HepG2 (cell line): ENCODE results near the gene CENPO.
A peak's percentile ranks its signal among the peaks of the same experiment; 100 is the strongest.

ENCODE experiments used
- EZH2 ChIP-seq: conservative IDR thresholded peaks from 2 replicates; pipeline ENCODE4 v1.6.1; 2012; ENCODE audit warnings: mild to moderate bottlenecking, low read depth, low read length, moderate library complexity
- FOSL2 ChIP-seq: sonication (generic); formaldehyde crosslinking; IDR thresholded peaks from 2 replicates; pipeline ENCODE4 v1.4.0; 2020; ENCODE audit warnings: missing genetic modification reagents
- KDM5A ChIP-seq: fragments of 200-600 bp; sonication (generic); IDR thresholded peaks from 2 replicates; pipeline ENCODE4 v1.7.0; 2018; ENCODE audit warnings: antibody characterized with exemption, mild to moderate bottlenecking, low read length, borderline replicate concordance
- KDM5B ChIP-seq: sonication (generic); formaldehyde crosslinking; IDR thresholded peaks from 2 replicates; pipeline ENCODE4 v1.4.0; 2020; ENCODE audit warnings: missing genetic modification reagents, mild to moderate bottlenecking, borderline replicate concordance
- MTF2 ChIP-seq: sonication (generic); formaldehyde crosslinking; IDR thresholded peaks from 2 replicates; pipeline ENCODE4 v1.5.0; 2020; ENCODE audit warnings: missing genetic modification reagents, borderline replicate concordance
- SRSF1 ChIP-seq: fragments of 200-400 bp; formaldehyde crosslinking; optimal IDR thresholded peaks from 2 replicates; pipeline ENCODE3; 2017; ENCODE audit warnings: mild to moderate bottlenecking, low read depth, low read length, moderate library complexity
- SYNCRIP ChIP-seq: fragments of 200-400 bp; formaldehyde crosslinking; IDR thresholded peaks from 2 replicates; pipeline ENCODE4 v1.6.1; 2018; ENCODE audit warnings: mild to moderate bottlenecking, low read depth, low read length; ENCODE audit not compliant: insufficient read depth
- ZNF451 ChIP-seq: sonication (generic); formaldehyde crosslinking; IDR thresholded peaks from 2 replicates; pipeline ENCODE4 v1.5.0; 2020; ENCODE audit warnings: mild to moderate bottlenecking, missing genetic modification reagents
- TF ChIP-seq, protein P1 (sequence below): sonication (generic); formaldehyde crosslinking; IDR thresholded peaks from 2 replicates; pipeline ENCODE4 v1.8.0; 2022; ENCODE audit warnings: mild to moderate bottlenecking, missing genetic modification reagents, moderate library complexity
- TF ChIP-seq, protein P2 (sequence below): sonication (generic); formaldehyde crosslinking; IDR thresholded peaks from 2 replicates; pipeline ENCODE4 v1.4.0; 2020; ENCODE audit warnings: low read depth, mild to moderate bottlenecking, missing genetic modification reagents
- TF ChIP-seq, protein P3 (sequence below): sonication (generic); formaldehyde crosslinking; IDR thresholded peaks from 2 replicates; pipeline ENCODE4 v1.8.1; 2023; ENCODE audit warnings: missing genetic modification reagents, mild to moderate bottlenecking, borderline replicate concordance
- TF ChIP-seq, protein P4 (sequence below): sonication (generic); formaldehyde crosslinking; IDR thresholded peaks from 2 replicates; pipeline ENCODE4 v1.5.1; 2020; ENCODE audit warnings: mild to moderate bottlenecking, missing genetic modification reagents, moderate library complexity

DNA sequence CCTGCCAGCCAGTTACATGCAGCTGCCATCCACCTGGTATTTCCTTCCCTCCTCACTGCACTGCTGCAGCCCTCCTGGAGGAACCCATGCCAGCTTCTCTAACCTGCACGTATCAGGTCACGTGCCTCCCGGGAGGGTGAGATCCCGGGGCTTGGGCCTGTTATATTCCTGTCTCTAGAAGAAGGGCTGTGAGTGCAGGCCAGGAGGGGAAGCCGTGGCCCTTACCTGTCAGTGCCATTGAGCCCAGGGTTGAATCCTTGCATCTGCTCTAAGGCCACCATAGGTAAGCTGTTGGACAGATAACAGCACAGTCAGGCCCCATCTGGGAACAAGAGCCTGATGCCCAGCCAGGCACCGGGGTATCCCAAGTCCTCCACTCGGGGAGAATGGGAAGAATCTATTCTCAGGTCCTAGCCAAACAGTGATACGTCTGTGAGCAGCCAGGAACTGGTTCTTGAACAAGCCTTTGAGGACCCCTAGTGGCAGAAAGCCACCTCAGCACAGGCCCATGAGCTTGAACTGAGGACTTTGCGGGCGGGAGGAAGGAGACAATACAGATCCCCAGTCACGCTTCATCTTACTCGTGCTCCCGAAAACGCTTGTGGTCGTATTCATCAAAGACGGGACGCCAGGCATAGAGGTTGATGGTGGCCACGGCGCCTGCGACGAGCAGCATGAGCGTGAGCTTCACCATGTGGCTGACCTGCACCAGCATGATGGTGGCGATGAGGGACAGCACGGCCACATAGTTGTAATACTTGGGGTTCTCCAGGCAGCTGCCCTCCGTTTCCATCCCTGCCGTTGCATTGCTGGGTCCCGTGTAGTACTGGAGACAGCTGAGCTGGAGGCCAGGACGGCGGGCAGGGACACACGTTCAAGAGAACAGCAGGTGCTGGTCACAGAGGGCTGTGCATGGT lies 34.4 kb downstream of the CENPO start:
- TF ChIP-seq SYNCRIP (no peak), SRSF1 (no peak), FOSL2 (CRISPR knock-in tag) (no peak), KDM5A (peak; percentile 51; the same call in 1 of the 2 replicates), EZH2 (no peak), KDM5B (peak; percentile 54; the same call in 1 of the 2 replicates), ZNF451 (CRISPR knock-in tag) (no peak), MTF2 (no peak)
- TF ChIP-seq, protein P1, sequence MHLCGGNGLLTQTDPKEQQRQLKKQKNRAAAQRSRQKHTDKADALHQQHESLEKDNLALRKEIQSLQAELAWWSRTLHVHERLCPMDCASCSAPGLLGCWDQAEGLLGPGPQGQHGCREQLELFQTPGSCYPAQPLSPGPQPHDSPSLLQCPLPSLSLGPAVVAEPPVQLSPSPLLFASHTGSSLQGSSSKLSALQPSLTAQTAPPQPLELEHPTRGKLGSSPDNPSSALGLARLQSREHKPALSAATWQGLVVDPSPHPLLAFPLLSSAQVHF, result no peak
- TF ChIP-seq, protein P2, sequence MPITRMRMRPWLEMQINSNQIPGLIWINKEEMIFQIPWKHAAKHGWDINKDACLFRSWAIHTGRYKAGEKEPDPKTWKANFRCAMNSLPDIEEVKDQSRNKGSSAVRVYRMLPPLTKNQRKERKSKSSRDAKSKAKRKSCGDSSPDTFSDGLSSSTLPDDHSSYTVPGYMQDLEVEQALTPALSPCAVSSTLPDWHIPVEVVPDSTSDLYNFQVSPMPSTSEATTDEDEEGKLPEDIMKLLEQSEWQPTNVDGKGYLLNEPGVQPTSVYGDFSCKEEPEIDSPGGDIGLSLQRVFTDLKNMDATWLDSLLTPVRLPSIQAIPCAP (CRISPR knock-in tag), result no peak
- TF ChIP-seq, protein P3, sequence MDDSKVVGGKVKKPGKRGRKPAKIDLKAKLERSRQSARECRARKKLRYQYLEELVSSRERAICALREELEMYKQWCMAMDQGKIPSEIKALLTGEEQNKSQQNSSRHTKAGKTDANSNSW (CRISPR knock-in tag), result no peak
- TF ChIP-seq, protein P4, sequence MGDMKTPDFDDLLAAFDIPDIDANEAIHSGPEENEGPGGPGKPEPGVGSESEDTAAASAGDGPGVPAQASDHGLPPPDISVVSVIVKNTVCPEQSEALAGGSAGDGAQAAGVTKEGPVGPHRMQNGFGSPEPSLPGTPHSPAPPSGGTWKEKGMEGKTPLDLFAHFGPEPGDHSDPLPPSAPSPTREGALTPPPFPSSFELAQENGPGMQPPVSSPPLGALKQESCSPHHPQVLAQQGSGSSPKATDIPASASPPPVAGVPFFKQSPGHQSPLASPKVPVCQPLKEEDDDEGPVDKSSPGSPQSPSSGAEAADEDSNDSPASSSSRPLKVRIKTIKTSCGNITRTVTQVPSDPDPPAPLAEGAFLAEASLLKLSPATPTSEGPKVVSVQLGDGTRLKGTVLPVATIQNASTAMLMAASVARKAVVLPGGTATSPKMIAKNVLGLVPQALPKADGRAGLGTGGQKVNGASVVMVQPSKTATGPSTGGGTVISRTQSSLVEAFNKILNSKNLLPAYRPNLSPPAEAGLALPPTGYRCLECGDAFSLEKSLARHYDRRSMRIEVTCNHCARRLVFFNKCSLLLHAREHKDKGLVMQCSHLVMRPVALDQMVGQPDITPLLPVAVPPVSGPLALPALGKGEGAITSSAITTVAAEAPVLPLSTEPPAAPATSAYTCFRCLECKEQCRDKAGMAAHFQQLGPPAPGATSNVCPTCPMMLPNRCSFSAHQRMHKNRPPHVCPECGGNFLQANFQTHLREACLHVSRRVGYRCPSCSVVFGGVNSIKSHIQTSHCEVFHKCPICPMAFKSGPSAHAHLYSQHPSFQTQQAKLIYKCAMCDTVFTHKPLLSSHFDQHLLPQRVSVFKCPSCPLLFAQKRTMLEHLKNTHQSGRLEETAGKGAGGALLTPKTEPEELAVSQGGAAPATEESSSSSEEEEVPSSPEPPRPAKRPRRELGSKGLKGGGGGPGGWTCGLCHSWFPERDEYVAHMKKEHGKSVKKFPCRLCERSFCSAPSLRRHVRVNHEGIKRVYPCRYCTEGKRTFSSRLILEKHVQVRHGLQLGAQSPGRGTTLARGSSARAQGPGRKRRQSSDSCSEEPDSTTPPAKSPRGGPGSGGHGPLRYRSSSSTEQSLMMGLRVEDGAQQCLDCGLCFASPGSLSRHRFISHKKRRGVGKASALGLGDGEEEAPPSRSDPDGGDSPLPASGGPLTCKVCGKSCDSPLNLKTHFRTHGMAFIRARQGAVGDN (CRISPR knock-in tag), result peak; percentile 86
